HFF-Myc (cell line): ENCODE data around the gene CCDC81.

Experiments used
- DNase-seq: peaks from one replicate; pipeline ENCODE4 v3.0.0-alpha.2; 2011; ENCODE audit warnings: low read depth; ENCODE audit errors: extremely low read depth
- H3K4me3 ChIP-seq: replicated peaks from 2 replicates; pipeline ENCODE4 v1.5.1; 2011; ENCODE audit warnings: low read depth, mild to moderate bottlenecking, control low read depth, low read length
- TF ChIP-seq, protein P1 (sequence below): IDR thresholded peaks from 2 replicates; pipeline ENCODE4 v1.5.1; 2012; ENCODE audit warnings: mild to moderate bottlenecking, low read depth, low read length, control low read depth; ENCODE audit errors: missing control alignments

Gene CCDC81

DNA sequence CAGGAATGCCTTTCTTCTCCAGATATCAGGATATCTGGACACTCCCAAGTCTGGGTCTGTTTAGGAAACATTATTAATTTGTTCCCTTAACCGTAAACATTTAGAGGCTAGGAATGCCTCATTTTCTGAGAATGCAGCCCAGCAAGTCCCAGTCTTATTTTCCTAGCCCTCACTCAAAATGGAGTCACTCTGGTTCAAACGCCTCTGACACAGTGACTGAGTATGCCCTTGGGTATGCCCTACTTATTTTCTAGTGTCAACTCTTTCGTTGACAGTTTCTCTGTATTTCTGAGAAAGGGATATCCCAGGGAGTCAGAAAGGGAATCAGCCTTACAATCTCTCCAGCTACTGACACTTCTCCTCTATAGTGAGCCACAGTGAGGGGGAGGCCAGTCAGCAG, 16.0 kb upstream of the CCDC81 start:
- TF ChIP-seq, protein P1, sequence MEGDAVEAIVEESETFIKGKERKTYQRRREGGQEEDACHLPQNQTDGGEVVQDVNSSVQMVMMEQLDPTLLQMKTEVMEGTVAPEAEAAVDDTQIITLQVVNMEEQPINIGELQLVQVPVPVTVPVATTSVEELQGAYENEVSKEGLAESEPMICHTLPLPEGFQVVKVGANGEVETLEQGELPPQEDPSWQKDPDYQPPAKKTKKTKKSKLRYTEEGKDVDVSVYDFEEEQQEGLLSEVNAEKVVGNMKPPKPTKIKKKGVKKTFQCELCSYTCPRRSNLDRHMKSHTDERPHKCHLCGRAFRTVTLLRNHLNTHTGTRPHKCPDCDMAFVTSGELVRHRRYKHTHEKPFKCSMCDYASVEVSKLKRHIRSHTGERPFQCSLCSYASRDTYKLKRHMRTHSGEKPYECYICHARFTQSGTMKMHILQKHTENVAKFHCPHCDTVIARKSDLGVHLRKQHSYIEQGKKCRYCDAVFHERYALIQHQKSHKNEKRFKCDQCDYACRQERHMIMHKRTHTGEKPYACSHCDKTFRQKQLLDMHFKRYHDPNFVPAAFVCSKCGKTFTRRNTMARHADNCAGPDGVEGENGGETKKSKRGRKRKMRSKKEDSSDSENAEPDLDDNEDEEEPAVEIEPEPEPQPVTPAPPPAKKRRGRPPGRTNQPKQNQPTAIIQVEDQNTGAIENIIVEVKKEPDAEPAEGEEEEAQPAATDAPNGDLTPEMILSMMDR, result no peak
- DNase-seq, result no peak
- no peak overlapping the region for H3K4me3 ChIP-seq

DNA sequence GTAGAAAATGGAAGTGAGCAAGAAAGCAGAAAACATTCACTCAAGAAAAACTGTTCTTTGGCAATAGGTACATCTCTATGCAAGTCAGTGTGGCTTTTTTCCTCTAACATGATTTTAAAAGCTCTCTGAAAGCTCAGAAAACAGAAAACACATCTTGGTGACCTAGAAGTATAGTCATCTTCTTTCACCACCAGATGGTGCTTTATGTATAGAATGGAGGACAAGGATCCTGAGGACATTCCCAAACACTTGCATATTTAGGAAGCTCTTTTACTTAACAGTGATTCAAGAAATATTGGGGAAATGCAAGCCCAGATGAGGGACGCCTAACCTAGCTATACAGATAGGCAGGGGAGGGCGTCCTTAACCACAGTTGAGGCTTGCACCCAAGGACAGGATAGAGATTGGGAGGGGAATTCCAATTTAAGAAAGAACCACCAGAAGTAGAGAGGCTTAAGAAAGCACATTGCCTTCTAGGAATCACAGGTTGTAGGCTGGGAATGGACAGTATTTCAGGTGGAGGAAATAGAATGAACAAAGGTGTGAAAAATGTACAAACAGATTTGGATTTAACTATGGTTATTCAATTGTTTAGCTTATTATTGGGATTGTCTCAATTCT, 13.8 kb upstream of the CCDC81 start:
- H3K4me3 ChIP-seq, result no peak overlapping the region
- DNase-seq, result peak; percentile 39
- TF ChIP-seq, protein P1, result peak; percentile 40

DNA sequence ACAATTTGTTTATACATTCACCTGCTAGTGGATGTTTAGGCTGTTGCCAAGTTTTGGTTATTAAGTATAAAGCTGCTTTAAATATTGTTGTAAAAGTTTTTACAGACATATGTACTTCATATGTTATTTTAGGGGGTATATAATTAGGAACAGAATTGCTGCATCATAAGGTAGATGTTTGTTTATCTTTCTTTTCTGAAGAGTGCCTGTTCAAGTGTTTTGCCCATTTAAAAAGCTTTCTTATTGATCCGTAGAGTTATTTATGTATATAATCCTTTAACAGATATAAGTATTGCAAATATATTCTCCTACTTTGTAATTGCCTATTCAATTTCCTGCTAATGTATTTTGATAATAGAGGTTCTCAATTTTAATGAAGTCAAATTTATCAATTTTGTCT, 11.3 kb upstream of the CCDC81 start:
- DNase-seq, result no peak
- no peak overlapping the region for H3K4me3 ChIP-seq

DNA sequence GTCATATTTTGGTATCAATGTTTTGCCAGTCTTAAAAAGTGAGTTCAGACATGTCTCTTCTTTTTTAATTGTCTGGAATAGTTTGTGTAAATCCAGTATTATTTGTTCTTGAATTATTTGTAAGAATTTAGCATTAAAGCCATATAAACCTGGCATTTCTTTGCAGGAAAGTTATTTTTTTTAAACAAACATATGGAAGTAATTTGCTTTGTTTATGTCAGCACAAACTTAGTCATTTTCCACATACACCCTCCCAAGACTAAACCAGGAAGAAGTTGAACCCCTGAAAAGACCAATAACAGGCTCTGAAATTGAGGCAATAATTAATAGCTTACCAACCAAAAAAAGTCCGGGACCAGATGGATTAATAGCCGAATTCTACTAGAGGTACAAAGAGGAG, 9.1 kb upstream of the CCDC81 start:
- H3K4me3 ChIP-seq, result no peak overlapping the region
- TF ChIP-seq, protein P1, result no peak
- peak; percentile 43 for DNase-seq

More for the DNA sequence above, 11.3 kb upstream of the CCDC81 start:
- TF ChIP-seq, protein P1, result no peak

DNA sequence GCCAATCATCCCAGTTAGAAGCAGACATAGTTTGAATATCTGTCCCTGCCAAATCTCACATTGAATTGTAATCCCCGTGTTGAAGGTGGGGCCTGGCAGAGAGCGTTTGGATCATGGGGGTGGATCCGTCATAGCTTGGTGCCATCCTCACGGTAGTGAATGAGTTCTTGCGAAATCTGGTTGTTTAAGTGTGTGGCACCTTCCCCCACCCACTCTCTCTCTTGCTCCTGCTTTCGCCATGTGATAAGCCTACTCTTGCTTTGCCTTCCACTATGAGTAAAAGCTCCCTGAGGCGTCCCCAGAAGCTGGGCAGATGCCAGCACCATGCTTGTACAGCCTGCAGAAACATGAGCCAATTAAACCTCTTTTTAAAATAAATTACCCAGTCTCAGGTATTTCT, 5.0 kb upstream of the CCDC81 start:
- DNase-seq, result no peak
- no peak overlapping the region for H3K4me3 ChIP-seq
- TF ChIP-seq, protein P1, result no peak

DNA sequence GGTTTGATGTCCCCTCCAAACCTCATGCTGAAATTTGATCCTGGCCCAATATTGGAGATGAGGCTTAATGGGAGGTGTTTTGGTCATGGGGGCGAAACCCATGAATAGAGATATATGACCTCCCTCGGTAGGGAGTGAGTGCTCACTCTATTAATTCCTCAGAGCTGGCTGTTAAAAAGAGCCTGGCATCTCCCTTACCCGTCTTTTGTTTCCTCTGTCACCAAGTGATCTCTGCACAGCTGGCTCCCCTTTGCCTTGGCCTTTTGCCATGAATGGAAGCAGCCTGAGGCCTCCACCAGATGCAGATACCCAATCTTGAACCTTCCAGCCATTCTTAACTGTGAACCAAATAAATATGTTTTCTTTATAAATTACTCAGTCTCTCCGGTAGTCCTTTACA, 4.5 kb upstream of the CCDC81 start:
- no peak for DNase-seq
- TF ChIP-seq, protein P1, result no peak
- no peak overlapping the region for H3K4me3 ChIP-seq

DNA sequence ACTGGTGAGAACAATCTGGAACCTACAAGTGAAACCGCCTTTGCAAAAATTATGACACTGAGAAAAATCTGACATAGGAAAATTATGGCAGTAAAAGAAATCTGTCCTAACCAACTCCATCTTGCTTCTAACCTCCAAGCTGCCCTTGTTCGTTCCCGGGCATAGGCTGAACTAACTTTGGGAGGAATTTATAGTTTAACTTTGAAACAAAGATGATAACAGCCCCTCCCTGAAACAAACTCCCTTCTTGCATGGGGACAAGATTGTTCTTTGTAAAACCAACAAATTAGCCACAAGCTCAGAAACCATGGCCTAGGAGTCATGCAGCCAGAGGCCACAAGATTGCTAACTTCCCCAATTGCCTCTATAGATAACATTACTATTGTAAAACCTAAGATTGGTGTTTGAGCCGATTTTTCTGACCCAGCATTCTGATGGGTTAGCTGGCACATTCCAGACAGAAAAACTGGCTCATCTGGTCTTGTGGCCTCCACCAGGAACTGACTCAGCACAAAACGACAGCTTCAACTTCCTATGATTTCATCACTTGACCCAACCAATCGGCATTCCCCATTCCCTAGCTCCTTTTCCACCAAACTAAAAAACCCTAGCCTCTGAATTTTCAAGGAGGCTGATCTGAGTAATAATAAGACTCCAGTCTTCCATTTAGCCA, 3.6 kb upstream of the CCDC81 start:
- TF ChIP-seq, protein P1, result no peak
- peak; percentile 25 for DNase-seq

More for the DNA sequence above, 3.6 kb upstream of the CCDC81 start:
- no peak overlapping the region for H3K4me3 ChIP-seq
